HG02885 (cell line): Measurements from ENCODE around the gene ATXN7L3B.
"Not testable (repeated sequence)": the region's sequence is repeated elsewhere in the genome, so short reads cannot be mapped to it uniquely, and the experiment has no call there.

Source experiments
- ATAC-seq: cut with Tn5 transposase; IDR thresholded peaks from one replicate; pipeline ENCODE4 v1.9.1; 2021; ENCODE audit warnings: mild to moderate bottlenecking; ENCODE audit not compliant: unreplicated experiment, poor library complexity

The ATXN7L3B gene, protein sequence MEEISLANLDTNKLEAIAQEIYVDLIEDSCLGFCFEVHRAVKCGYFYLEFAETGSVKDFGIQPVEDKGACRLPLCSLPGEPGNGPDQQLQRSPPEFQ

DNA sequence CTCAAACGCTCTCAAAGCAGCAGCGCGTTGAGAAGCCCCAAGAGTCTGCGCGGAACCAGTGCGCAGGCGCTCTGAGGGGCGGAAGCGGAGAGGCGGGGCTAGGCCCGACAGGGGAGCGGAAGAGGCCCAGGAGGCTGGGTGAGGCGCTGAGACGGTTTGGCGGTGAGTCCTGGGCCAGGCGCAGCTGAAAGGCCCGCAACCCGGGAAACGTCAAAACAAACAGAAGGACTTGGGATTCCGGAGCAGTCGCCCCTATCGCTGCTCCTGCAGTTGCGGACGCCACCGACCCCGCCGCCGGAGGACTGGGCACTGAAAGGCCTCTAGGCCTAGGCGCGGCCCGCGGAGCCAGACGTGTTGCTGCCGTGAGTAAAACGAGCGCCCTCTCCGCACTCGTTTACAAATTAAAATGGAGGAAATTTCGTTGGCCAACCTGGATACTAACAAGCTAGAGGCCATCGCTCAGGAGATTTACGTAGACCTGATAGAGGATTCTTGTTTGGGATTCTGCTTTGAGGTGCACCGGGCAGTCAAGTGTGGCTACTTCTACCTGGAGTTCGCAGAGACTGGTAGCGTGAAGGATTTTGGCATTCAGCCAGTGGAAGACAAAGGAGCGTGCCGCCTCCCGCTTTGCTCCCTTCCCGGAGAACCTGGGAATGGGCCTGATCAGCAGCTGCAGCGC is at the start of gene ATXN7L3B:
Gene ATXN7L3B, plus strand, starts transcription at position 129 of the 679 bp plus-strand sequence. Its CDS starts 278 bp downstream, at position 407.
- ATAC-seq, result peak; percentile 96

DNA sequence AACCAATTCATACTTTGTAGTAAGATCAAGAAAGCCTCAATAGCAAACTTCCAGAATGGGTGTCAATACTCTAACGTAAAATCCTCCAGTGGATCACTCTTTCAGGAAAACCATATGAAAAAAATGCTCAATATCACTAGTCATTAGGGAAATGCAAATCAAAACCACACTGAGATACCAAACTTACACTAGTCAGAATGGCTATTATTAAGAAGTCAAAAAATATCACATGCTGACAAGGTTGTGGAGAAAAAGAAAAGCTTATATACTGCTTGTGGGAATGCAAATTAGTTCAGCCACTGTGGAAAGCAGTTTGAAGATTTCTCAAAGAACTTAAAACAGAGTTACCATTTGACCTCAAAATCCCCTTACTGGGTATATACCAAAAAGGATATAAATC is 49.5 kb upstream of the ATXN7L3B start:
- peak; percentile 71 for ATAC-seq

DNA sequence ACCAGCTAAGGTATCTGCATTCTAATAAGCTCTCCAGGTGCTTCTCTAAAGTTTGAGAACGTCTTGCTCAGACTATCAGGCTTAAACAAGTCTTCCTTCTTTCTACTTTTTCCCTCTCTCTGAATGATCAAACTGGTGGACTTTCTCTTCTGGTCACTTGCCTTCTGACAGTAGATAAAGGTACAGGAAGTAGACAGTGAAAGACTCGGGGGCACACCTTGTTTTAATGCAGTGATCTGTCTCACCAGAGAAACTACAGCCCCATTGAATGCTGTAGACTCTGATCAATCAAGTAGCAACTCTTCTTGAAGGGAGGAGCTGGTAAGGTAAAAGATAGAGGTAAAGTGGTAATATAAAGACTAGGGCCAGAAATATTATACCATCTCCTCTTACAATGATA is 48.1 kb upstream of the ATXN7L3B start:
- ATAC-seq, result peak; percentile 29

DNA sequence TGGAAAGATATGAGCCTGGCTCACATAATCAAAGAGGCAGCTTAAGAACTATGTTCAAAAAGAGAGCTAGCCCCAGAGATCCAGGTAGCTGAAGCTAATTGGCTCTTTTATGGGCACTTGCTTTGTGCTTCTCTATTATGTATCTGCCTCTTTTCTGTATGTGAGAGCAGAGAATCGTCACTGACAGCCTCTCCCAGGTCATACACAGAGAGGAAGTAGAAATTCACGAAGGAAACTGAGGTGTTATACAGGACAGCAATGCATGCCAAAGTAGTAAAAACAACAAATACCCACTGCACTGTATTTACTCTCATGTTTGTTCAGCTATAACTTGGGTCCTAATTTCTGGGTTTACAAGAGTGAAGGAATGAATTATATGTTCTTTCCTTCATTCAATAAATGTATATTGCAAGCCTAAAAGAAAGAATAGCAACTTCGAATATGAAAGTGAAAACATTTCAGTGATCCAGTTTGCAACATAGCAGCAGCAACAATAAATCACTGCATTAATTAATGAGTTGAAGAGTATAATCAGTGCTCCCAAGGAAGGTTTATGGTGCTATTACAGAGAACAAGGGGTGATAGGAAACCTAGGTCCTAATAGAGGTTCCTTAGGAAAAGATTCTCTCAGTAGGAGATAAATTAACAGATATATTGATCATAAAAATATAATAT is 47.1 kb upstream of the ATXN7L3B start:
- peak; percentile 73 for ATAC-seq

DNA sequence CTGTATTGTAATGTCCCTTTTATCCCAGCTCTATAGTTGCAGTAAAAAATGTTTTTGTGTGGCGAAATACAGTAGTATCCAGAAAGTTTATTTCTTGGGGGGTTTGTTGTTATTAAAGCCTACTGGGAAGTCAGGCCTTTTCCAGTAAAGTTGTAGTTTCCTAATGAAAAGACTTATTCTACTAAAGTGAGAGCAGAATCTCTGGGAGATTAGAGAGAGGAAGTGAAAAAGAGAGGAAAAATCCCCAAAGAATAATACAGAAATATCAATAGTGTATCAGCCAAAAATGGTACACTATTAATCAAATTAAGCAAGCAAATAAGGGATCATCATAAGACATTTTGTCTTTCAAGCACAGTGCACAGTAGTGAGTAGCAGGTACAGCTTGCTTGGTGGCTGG is 46.3 kb upstream of the ATXN7L3B start:
- ATAC-seq, result no peak

DNA sequence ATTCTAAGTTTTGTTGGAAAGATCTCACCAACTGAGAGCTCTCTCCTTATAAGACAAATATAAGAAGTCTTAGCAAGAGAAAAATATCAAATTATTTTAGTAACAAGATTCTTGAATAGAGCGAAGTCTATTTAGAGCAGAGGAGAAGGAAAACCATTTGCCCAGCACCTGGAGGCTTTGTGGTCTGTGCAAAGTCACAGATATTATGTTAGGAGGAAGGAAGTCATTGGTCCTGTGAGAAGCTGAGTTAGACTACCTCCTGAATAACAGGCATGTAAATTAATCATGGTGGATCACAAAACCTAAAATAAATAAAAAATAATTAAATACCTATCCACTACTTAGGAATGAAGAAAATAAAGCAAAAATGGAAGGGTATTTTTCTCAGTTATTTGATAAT is 38.4 kb upstream of the ATXN7L3B start:
- ATAC-seq, result no peak

DNA sequence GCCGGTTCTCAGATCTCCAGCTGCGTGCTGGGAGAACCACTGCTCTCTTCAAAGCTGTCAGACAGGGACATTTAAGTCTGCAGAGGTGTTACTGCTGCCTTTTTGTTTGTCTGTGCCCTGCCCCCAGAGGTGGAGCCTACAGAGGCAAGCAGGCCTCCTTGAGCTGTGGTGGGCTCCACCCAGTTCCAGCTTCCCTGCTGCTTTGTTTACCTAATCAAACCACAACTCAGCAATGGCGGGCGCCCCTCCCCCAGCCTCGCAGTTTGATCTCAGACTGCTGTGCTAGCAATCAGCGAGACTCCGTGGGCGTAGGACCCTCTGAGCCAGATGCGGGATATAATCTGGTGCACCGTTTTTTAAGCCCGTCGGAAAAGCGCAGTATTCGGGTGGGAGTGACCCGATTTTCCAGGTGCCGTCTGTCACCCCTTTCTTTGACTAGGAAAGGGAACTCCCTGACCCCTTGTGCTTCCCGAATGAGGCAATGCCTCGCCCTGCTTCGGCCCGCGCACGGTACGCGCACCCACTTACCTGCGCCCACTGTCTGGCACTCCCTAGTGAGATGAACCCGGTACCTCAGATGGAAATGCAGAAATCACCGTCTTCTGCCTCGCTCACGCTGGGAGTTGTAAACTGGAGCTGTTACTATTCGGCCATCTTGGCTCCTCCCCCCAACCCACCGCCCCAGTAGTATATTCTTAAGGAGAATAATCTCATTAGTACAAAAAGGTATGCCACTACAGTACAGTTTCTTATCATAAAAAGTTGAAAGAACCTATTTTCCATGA is 28.6 kb upstream of the ATXN7L3B start:
- ATAC-seq, result not testable (repeated sequence)

DNA sequence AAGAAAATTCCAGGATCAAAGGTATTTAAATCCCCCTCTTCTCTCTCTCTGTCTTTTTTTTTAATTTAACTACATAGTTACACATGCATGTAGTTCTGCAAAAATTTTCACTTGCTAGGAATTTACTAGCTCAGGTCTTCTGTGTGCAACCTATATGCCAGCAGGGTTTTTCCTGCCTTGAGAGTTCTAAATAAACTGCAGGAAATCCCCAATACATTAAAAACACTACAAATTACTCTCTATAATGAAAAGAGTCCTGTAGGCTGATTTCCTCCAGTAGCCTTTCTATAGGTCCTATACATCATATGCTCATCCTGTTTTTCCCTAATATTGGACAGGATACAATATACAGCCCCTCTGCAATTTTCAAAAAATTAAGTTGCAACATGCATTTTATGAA is 27.7 kb upstream of the ATXN7L3B start:
- ATAC-seq, result no peak

DNA sequence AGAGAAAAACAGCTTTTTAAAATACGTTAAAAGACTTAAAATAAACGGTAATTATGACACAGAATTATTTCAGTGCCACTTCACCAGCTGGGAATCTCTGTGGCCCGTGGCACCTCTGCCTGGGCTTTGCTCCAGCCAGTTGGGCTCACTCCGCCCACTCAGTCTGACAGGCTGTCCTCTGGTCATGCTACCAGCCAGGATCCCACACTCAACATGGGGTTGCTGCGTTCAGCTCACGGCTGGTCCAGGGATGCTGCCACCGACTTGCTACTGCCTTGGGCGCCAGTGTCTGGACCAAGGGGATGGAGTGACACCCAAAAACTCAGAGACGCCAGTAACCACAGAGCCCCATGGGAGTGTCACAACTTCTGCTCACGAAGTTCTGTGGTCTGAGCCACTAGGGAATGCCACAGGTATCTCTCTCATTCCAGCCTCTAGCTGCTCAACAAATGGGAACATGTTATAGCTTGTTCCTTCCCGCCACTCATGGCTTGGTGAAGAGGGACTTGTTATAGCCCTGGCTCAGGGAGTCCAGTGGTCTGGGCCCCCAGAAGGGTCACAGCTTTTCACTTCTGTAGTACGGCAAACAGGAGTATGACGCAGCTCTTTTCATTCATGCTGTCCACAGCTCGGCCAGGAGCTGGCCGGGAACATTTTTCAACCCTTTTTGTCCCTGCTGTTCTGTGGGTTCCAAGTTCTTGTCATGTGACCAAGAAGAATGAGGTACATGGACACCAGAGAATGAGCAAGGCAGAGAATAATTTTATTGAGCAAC is 23.4 kb upstream of the ATXN7L3B start:
- ATAC-seq, result no peak

DNA sequence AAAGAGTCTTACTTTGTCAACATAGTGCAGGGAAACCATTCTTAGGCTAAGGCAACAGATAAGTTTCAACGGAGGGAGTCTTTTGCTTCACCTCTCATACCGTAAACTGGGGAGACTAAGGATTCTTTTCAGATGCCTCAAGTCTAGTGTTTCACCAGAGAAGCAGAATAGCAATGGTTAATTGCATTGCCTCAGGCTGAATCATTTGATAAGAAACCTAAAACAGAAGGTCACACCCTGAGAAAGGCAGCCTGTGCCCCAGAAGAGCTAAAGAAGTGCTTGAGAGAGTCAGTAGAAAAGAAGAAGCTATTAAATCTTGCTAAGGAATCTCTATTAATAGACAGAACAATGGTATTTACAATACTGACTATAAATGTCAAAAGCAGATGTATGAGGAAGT is 21.8 kb upstream of the ATXN7L3B start:
- ATAC-seq, result no peak

DNA sequence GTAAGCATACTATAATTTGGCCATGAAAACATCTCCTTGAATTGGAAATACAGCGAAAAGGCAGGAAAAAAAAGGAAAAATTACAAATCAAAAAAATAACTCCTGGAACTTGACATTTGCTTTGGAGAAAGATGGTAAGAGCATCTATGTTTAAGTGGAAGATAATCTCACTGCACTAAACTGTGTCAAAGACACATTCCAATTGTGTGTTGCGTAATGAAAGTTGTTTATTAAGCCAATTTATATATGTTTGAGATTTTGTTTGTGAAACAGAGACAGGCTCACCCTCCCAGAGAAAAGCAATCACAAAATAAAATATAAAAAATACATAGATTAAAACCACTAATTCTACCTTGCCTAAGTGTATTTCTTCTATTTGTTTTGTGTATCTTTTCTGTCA is 11.1 kb upstream of the ATXN7L3B start:
- no peak for ATAC-seq

DNA sequence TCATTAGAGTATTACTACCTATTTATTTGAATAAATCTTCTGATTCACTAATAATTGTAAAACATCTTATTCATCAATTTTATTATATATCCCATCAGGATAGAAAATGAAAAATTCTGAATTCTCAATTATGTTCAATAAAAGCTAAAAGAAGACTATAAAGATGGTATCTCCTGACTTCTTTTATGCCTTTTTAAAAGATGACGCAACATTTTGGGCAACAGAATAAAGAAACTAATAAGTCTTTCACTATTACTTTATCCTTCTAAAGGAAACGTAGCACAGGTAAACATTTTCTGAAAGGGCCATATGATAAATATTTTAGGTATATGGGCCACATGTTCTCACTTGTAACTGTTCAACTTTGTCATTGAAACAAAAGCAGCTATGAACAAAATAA is 10.1 kb upstream of the ATXN7L3B start:
- ATAC-seq, result no peak

DNA sequence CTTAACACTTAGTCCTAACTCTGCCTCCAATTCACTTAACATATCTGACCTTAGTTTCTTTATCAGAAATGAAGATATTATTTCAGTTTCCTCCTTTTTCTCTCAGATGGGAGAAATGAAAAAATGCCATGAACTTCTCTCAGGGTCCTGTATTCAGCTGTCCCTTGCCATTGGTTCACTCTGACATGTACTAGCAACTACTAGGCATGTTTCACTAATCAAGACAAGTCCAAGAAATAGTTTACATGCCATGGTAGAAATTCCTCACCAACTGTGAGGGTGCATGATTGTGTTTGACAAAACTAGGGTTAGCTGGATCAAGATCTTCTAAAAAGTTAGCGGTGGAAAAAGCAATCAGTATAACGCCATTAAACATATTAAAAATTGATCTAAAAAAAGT is 7.0 kb upstream of the ATXN7L3B start:
- ATAC-seq, result no peak

DNA sequence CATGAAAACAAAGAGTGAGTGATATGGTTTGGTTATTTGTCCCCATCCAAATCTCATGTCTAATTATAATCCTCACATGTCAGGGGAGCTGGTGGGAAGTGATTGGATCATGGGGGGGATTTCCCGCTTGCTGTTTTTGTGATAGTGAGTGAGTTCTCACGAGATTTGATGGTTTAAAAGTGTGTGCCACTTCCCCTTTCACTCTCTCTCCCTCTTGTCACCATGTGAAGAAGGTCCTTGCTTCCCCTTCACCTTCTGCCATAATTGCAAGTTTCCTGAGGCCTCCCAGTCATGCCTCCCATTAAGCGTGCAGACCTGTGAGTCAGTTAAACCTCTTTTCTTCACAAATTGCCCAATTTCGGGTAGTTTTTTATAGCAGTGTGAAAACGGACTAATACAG is 2.1 kb upstream of the ATXN7L3B start:
- no peak for ATAC-seq

DNA sequence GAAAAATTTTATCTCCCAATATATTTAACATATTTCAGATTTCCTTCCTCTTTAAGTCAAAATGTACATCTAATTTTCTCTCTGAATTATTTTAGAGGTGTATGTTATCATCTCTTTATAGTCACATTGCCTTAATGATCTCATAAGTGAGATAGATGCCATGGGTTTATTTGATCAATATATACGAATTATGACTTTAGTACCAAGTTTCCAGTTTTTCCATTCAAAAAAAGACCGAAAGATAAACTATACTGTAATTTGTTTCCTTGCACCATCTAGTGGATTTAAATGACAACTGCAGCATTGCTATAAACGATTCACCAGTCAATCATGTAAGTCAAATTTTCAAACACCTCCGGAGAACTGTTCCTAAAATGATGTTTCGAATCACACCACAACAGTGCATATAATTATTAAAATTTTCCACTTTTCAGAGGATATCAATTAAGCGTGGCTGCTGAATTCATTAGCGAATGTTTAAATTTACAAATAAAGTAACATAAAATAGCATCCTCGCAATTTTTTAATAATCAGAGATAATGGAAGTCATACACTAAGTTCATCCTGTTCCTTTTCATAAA is 419 bp upstream of the ATXN7L3B start:
- peak; percentile 58 for ATAC-seq

DNA sequence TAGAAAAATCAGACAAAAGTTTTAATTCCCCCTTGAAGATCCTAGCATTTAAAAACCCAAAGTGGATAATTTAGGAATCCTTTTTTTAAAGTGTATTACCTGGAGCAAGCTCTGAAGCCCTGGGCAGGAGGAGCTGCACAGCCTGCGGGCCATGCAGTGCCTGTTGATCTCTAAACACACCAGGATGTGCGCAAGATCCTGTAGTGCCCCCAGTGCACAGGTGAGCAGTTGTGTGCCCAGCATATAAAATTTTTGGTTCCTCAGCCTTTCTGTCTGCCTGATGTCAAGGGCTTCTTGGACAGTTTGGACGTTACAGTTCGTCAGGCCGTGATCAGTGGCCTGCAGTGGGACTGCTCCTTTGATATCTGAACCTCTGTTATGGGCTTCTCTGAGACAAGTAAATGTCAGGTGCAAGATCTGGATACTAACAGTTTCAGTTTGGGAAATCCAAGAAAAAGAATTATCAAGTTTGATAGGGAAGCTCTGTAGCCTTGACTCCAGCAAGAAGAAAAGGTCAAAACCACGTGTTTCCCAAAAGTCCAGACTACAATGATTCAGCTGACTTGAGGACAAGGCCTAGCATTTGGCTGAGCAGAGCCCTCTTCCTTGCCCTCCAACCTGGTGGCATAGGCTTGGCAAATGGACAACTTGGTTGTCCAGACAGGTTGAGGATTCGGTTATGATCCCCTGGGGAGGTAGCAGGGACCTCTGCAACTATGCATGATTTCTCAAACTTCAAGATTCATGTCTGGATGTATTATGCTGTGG is 1.0 kb downstream of the ATXN7L3B start:
- peak; percentile 24 for ATAC-seq

DNA sequence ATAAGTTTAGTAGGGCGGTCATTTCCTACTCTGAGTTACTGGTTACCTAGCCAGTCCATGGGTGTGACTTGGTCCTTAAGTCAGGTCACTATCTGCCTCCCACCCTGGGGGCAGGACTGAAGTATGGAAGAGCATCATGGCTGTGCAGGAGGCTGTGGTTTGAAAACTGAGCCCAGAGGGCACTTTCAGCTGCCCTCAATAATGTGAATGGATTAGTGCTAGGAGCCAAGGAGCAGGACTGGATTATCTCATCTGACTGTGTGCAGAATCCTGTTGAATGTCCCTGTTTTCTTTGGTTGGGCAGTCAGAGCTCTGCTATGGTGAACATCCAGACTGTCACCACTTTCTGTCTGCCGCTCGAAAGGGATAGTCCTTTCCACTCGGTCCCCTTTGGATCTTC is 1.6 kb downstream of the ATXN7L3B start:
- ATAC-seq, result no peak

DNA sequence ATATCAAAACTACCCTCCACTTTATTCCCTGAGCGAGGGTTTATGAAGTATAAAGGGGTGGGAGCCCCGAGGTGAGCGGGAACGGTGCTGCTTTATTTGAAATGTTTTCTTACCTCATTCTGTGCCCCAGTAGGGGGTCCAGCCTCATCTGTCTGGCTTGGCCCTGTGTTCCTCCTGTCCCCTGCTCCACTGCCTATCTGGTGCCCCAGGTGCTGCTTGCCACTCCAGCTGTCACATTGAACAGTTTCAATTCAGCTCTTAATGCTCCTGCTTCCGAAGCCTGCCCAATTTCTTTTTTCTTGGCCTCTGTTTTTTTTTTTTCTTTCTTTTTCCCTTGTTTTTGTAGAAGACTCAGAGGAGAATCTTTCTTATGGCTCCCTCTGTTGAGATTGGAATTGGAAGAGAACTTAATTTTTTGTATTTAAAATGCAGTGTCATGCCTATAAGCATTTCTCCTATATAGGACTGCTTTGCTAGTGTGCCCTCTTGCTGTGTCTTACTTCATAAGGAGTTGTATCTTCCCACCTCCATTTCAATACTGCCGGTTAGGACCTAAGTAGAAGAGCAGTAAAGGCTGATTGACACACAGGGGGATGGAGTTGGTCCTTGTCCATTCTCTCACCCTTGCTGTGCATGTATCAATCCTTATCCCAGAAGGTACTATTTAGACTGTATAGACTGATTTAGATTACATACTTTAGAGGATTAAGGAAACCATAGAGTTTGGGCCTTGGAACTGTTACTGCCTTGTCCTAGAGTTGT is 2.3 kb downstream of the ATXN7L3B start:
- ATAC-seq, result no peak

DNA sequence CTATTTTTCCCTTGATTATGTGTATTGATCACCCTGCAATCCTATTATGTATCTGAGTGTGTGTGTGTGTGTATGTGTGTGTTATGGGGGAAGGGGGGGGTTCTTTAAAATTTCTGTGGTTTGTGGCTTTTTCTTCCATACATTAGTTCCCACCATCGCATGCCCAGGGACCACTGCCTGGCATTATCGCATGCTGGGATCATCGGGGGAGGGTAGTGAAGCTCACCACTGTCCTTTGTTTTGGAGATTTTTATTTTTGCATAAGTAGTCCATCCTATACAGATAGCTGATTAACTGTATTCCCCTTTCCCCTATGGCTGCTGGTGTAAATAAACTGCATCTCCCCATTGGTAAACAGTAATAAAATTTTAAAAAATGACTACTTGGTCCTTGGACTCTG is 3.4 kb downstream of the ATXN7L3B start:
- ATAC-seq, result no peak
